Neural progenitor cell (in vitro differentiated cells): Measurements from ENCODE around the gene CHTF18. TPM values are rescaled to one million over a fixed set of nuclear protein-coding genes. Genes with fewer than 3 reads are reported as not detected.
"Not testable (repeated sequence)": the region's sequence is repeated elsewhere in the genome, so short reads cannot be mapped to it uniquely, and the experiment has no call there.

Experiments used
- DNase-seq: peaks from one replicate; pipeline ENCODE4 v3.0.0-alpha.2; 2016; ENCODE audit warnings: low spot score
- H2AFZ ChIP-seq: fragments of 200-600 bp; sonication (generic); replicated peaks from 2 replicates; pipeline ENCODE4 v1.6.1; 2016; ENCODE audit warnings: antibody characterized with exemption
- H3F3A ChIP-seq: fragments of 200-600 bp; sonication (generic); 2 replicates; pipeline ENCODE4 v1.6.1; 2016; ENCODE audit warnings: antibody characterized with exemption, low read depth
- H3K27ac ChIP-seq: fragments of 200-600 bp; sonication (generic); 2 replicates; pipeline ENCODE4 v1.5.1; 2016; ENCODE audit warnings: mild to moderate bottlenecking
- H3K27me3 ChIP-seq: fragments of 200-600 bp; sonication (generic); 2 replicates; pipeline ENCODE4 v1.6.1; 2016; ENCODE audit warnings: mild to moderate bottlenecking, moderate library complexity
- H3K36me3 ChIP-seq: fragments of 200-600 bp; sonication (generic); 2 replicates; pipeline ENCODE4 v1.5.1; 2016
- H3K4me1 ChIP-seq: fragments of 200-600 bp; sonication (generic); 2 replicates; pipeline ENCODE4 v1.6.1; 2016; ENCODE audit warnings: mixed run types
- H3K4me2 ChIP-seq: fragments of 200-600 bp; sonication (generic); 2 replicates; pipeline ENCODE4 v1.6.1; 2016
- H3K4me3 ChIP-seq: fragments of 200-600 bp; sonication (generic); 2 replicates; pipeline ENCODE4 v1.5.1; 2016
- H3K79me2 ChIP-seq: fragments of 200-600 bp; sonication (generic); 2 replicates; pipeline ENCODE4 v1.6.1; 2016; ENCODE audit warnings: low read depth
- H3K9ac ChIP-seq: fragments of 200-600 bp; sonication (generic); 2 replicates; pipeline ENCODE4 v1.6.1; 2016
- H3K9me3 ChIP-seq: fragments of 200-600 bp; sonication (generic); 2 replicates; pipeline ENCODE4 v1.5.1; 2016; ENCODE audit warnings: low read depth
- H4K20me1 ChIP-seq: fragments of 200-600 bp; sonication (generic); 2 replicates; pipeline ENCODE4 v1.6.1; 2016; ENCODE audit warnings: low read depth
- H3K27ac Mint-ChIP-seq: 3 replicates; pipeline ENCODE4 v1.8.0; 2021; ENCODE audit warnings: mixed read lengths
- H3K27me3 Mint-ChIP-seq: 2 replicates; pipeline ENCODE4 v1.8.0; 2022; ENCODE audit warnings: low read depth, mild to moderate bottlenecking, inconsistent platforms, moderate library complexity, mixed read lengths; ENCODE audit not compliant: insufficient read depth
- H3K36me3 Mint-ChIP-seq: 3 replicates; pipeline ENCODE4 v1.8.0; 2021; ENCODE audit warnings: mixed read lengths
- H3K4me1 Mint-ChIP-seq: 3 replicates; pipeline ENCODE4 v1.8.0; 2021; ENCODE audit warnings: mixed read lengths
- H3K4me3 Mint-ChIP-seq: 3 replicates; pipeline ENCODE4 v1.8.0; 2021; ENCODE audit warnings: mild to moderate bottlenecking, moderate library complexity, mixed read lengths
- H3K9me3 Mint-ChIP-seq: 3 replicates; pipeline ENCODE4 v1.8.0; 2020; ENCODE audit warnings: mixed read lengths
- CTCF ChIP-seq: fragments of 200-600 bp; sonication (generic); IDR thresholded peaks from 2 replicates; pipeline ENCODE4 v1.5.1; 2017; ENCODE audit warnings: antibody characterized with exemption, mild to moderate bottlenecking
- EZH2 ChIP-seq: fragments of 200-600 bp; sonication (generic); IDR thresholded peaks from 2 replicates; pipeline ENCODE4 v1.6.1; 2017; ENCODE audit warnings: antibody characterized with exemption, mild to moderate bottlenecking, moderate library complexity
- EZH2phosphoT487 ChIP-seq: fragments of 200-600 bp; sonication (generic); IDR thresholded peaks from 2 replicates; pipeline ENCODE4 v1.6.1; 2017; ENCODE audit warnings: antibody characterized with exemption
- total RNA-seq: library from RNA; depleted of rRNA; stranded (reverse); fragments of >200 nt; gene quantifications from 2 replicates; pipeline ENCODE4 v1.2.3, GENCODE V29; 2015; ENCODE audit warnings: low replicate concordance

CHTF18 gene
- total RNA-seq, 1 donor from 2014 or later = 35.6 TPM

- Histone ChIP-seq H3K36me3 (no peaks in the 10 kb centered on the region), H4K20me1 (no peaks in the 10 kb centered on the region), H3K9me3 (no peaks in the 10 kb centered on the region), H3F3A (peaks cover 21% of the 10 kb centered on the region), H3K4me3 (no peak overlapping the region), H3K27me3 (no peaks in the 10 kb centered on the region), H3K4me1 (peaks cover 22% of the 10 kb centered on the region), H3K79me2 (no peaks in the 10 kb centered on the region), H3K27ac (no peak overlapping the region), H3K9ac (no peak overlapping the region), H2AFZ (peak overlapping the region; percentile 81), H3K4me2 (peak overlapping the region; percentile 73)
- peak; percentile 58 for DNase-seq
- Mint-ChIP-seq H3K4me3 (peak overlapping the region; percentile 73), H3K27ac (peak overlapping the region; percentile 93), H3K9me3 (peaks cover 2% of the 10 kb centered on the region), H3K27me3 (peaks cover 10% of the 10 kb centered on the region), H3K4me1 (peaks cover 34% of the 10 kb centered on the region), H3K36me3 (no peaks in the 10 kb centered on the region)
- TF ChIP-seq EZH2phosphoT487 = no peak
- no peak for TF ChIP-seq EZH2
- TF ChIP-seq CTCF = no peak
Observed at GRCh38 chr16:751152-752006, 37.0 kb upstream of the CHTF18 start.

GRCh38 chr16:752007-752312 lies 36.5 kb upstream of the CHTF18 start:
- no peak overlapping the region for H3K9ac ChIP-seq
- no peaks in the 10 kb centered on the region for H3K36me3 ChIP-seq
- peaks cover 5% of the 10 kb centered on the region for H3K9me3 Mint-ChIP-seq
- no peaks in the 10 kb centered on the region for H3K9me3 ChIP-seq
- no peaks in the 10 kb centered on the region for H3K36me3 Mint-ChIP-seq
- TF ChIP-seq CTCF (no peak), EZH2phosphoT487 (no peak), EZH2 (no peak)
- peak overlapping the region; percentile 73 for H3K4me2 ChIP-seq
- H3K4me3 Mint-ChIP-seq = peak overlapping the region; percentile 73
- H4K20me1 ChIP-seq = no peaks in the 10 kb centered on the region
- DNase-seq = peak; percentile 61
- no peaks in the 10 kb centered on the region for H3K27me3 ChIP-seq
- H3K27ac ChIP-seq = no peak overlapping the region
- H3K4me1 Mint-ChIP-seq = peaks cover 34% of the 10 kb centered on the region
- no peaks in the 10 kb centered on the region for H3K79me2 ChIP-seq
- H3K4me1 ChIP-seq = peaks cover 22% of the 10 kb centered on the region
- H3K27ac Mint-ChIP-seq = peak overlapping the region; percentile 93
- H3K27me3 Mint-ChIP-seq = peaks cover 10% of the 10 kb centered on the region
- H3K4me3 ChIP-seq = peak overlapping the region; percentile 18
- H3F3A ChIP-seq = peaks cover 21% of the 10 kb centered on the region
- peak overlapping the region; percentile 81 for H2AFZ ChIP-seq

- not testable (repeated sequence) for H2AFZ ChIP-seq, H3K27ac Mint-ChIP-seq, H4K20me1 ChIP-seq, DNase-seq, H3K9me3 ChIP-seq, H3K36me3 ChIP-seq, H3K9ac ChIP-seq, H3K4me3 Mint-ChIP-seq, H3K79me2 ChIP-seq, H3K4me3 ChIP-seq, H3K27me3 ChIP-seq, H3K4me2 ChIP-seq, H3K36me3 Mint-ChIP-seq, H3K27ac ChIP-seq
- H3K4me1 ChIP-seq = peaks cover 22% of the 10 kb centered on the region
- peaks cover 13% of the 10 kb centered on the region for H3K27me3 Mint-ChIP-seq
- H3K9me3 Mint-ChIP-seq = peaks cover 10% of the 10 kb centered on the region
- H3F3A ChIP-seq = peaks cover 21% of the 10 kb centered on the region
- H3K4me1 Mint-ChIP-seq = peaks cover 37% of the 10 kb centered on the region
Observed at GRCh38 chr16:754121-754607, 34.3 kb upstream of the CHTF18 start.

- no peak for DNase-seq
- no peak for TF ChIP-seq CTCF
- TF ChIP-seq EZH2 = no peak
- no peak for TF ChIP-seq EZH2phosphoT487
- H4K20me1 ChIP-seq = no peaks in the 10 kb centered on the region
Observed at GRCh38 chr16:754656-755055, 33.8 kb upstream of the CHTF18 start.

More at GRCh38 chr16:754656-755055, 33.8 kb upstream of the CHTF18 start:
- Mint-ChIP-seq H3K9me3 (peaks cover 10% of the 10 kb centered on the region), H3K4me1 (peaks cover 38% of the 10 kb centered on the region), H3K36me3 (no peaks in the 10 kb centered on the region), H3K27me3 (peaks cover 15% of the 10 kb centered on the region), H3K27ac (no peak overlapping the region), H3K4me3 (no peak overlapping the region)
- H3K79me2 ChIP-seq = no peaks in the 10 kb centered on the region
- H3K27me3 ChIP-seq = no peaks in the 10 kb centered on the region
- no peak overlapping the region for H3K9ac ChIP-seq
- no peak overlapping the region for H3K4me2 ChIP-seq
- H3K27ac ChIP-seq = no peak overlapping the region
- H3F3A ChIP-seq = peaks cover 26% of the 10 kb centered on the region
- no peaks in the 10 kb centered on the region for H3K9me3 ChIP-seq
- H2AFZ ChIP-seq = no peak overlapping the region
- H3K4me3 ChIP-seq = no peak overlapping the region
- H3K4me1 ChIP-seq = peaks cover 22% of the 10 kb centered on the region
- no peaks in the 10 kb centered on the region for H3K36me3 ChIP-seq
